HepG2 (cell line): ENCODE data around the gene IMMT. TPM values are rescaled to one million over a fixed set of nuclear protein-coding genes. Genes with fewer than 3 reads are reported as not detected.

Experiments used
- ATAC-seq: fragments of 200-7000 bp; cut with Tn5 transposase; 3 replicates; pipeline ENCODE4 v1.9.1; 2020; ENCODE audit warnings: mild to moderate bottlenecking, moderate library complexity
- BruUV-seq: library from RNA; stranded (reverse); fragments of 400-500 nt; replicated peaks from 2 replicates; lab custom pipeline; 2021; lab: Mats Ljungman, UMichigan
- CTCF ChIA-PET: fragments of 300-600 bp; formaldehyde crosslinking; extraction: SDS; loops from one replicate; lab custom pipeline; 2021; ENCODE audit warnings: low total read pairs, inconsistent platforms, low intra/inter-chr PET ratio; lab: Yijun Ruan, JAX
- POLR2A ChIA-PET: fragments of 350-600 bp; sonication (Branson Sonifier 250); formaldehyde crosslinking; loops from one replicate; lab custom pipeline; 2020; ENCODE audit warnings: antibody characterized with exemption, inconsistent platforms; lab: Yijun Ruan, JAX
- DNase-seq: peaks from one replicate; pipeline ENCODE4 v3.0.0-alpha.2; 2015; ENCODE audit warnings: low spot score
- FAIRE-seq: peaks from 3 replicates; lab custom pipeline; 2011; peaks lifted over from hg19 to GRCh38; lab: Jason Lieb, UNC
- H2AFZ ChIP-seq: one replicate; pipeline ENCODE4 v1.6.1; 2011; ENCODE audit warnings: low read length, inconsistent platforms
- H3K27ac ChIP-seq: fragments of 300-600 bp; 3 replicates; pipeline ENCODE4 v1.8.0; 2011; ENCODE audit warnings: mixed run types, mild to moderate bottlenecking, mixed read lengths, low read length, inconsistent platforms; ENCODE audit not compliant: insufficient read depth; ENCODE audit errors: extremely low read length
- H3K27me3 ChIP-seq, 2 experiments: fragments of 200-600 bp in 1 of 2; 2 replicates in 1 of 2; 3 replicates in 1 of 2; pipeline versions ENCODE4 v1.6.0 to v1.8.0; 2011; ENCODE audit warnings: low read length in 2 of 2, mild to moderate bottlenecking in 2 of 2, moderate library complexity in 2 of 2, inconsistent platforms in 1 of 2; ENCODE audit not compliant: insufficient read depth in 2 of 2, control insufficient read depth in 1 of 2
- H3K36me3 ChIP-seq, 2 experiments: fragments of 200-600 bp in 1 of 2; replicated peaks in 1 of 2; 2 replicates in 1 of 2; 3 replicates in 1 of 2; pipeline versions ENCODE4 v1.5.1 to v1.8.0; 2011; ENCODE audit warnings: low read length in 2 of 2, inconsistent platforms in 1 of 2; ENCODE audit not compliant: insufficient read depth in 2 of 2, control insufficient read depth in 1 of 2
- H3K4me1 ChIP-seq: 2 replicates; pipeline ENCODE4 v1.5.1; 2012; ENCODE audit warnings: low read length, inconsistent platforms; ENCODE audit not compliant: insufficient read depth
- H3K4me2 ChIP-seq: 2 replicates; pipeline ENCODE4 v1.6.0; 2011; ENCODE audit warnings: low read depth, low read length, inconsistent platforms
- H3K4me3 ChIP-seq, 3 experiments: fragments of 200-600 bp in 1 of 3; sonication (generic), shearing (Covaris generic) in 1 of 3; replicated peaks in 1 of 3; 2 replicates each; pipeline ENCODE4 v1.5.1; 2011 to 2016; ENCODE audit warnings: low read length in 3 of 3, inconsistent platforms in 2 of 3, low read depth in 2 of 3, mild to moderate bottlenecking in 2 of 3, control low read depth in 1 of 3, mixed read lengths in 1 of 3; ENCODE audit not compliant: insufficient read depth in 1 of 3
- H3K79me2 ChIP-seq: one replicate; pipeline ENCODE4 v1.6.1; 2011; ENCODE audit warnings: low read length, inconsistent platforms; ENCODE audit not compliant: insufficient read depth
- H3K9ac ChIP-seq: 2 replicates; pipeline ENCODE4 v1.6.0; 2011; ENCODE audit warnings: mild to moderate bottlenecking, low read depth, low read length, inconsistent platforms; ENCODE audit not compliant: insufficient read depth
- H3K9me3 ChIP-seq: 2 replicates; pipeline ENCODE4 v1.5.1; 2012; ENCODE audit warnings: mild to moderate bottlenecking, low read length
- H4K20me1 ChIP-seq: 2 replicates; pipeline ENCODE4 v1.6.0; 2011; ENCODE audit warnings: inconsistent platforms, mild to moderate bottlenecking, low read length, moderate library complexity; ENCODE audit not compliant: insufficient read depth
- GPN1 ChIP-seq: sonication (generic); formaldehyde crosslinking; IDR thresholded peaks from 2 replicates; pipeline ENCODE4 v1.5.1; 2020; ENCODE audit warnings: missing genetic modification reagents, borderline replicate concordance
- GTF3A ChIP-seq: sonication (generic); formaldehyde crosslinking; conservative IDR thresholded peaks from 2 replicates; pipeline ENCODE4 v1.4.0; 2020; ENCODE audit warnings: mild to moderate bottlenecking, missing genetic modification reagents
- HOXA9 ChIP-seq: sonication (generic); formaldehyde crosslinking; IDR thresholded peaks from 2 replicates; pipeline ENCODE4 v1.8.1; 2022; ENCODE audit warnings: missing genetic modification reagents, mild to moderate bottlenecking, moderate library complexity, borderline replicate concordance
- NBN ChIP-seq: fragments of 450-650 bp; conservative IDR thresholded peaks from 2 replicates; pipeline ENCODE4 v1.6.1; 2017
- PCBP2 ChIP-seq: fragments of 200-400 bp; formaldehyde crosslinking; optimal IDR thresholded peaks from 2 replicates; pipeline ENCODE3; 2018; ENCODE audit warnings: low read length, low read depth; ENCODE audit not compliant: poor library complexity, severe bottlenecking
- PHB2 ChIP-seq: fragments of 450-650 bp; IDR thresholded peaks from 2 replicates; pipeline ENCODE4 v1.6.1; 2018; ENCODE audit not compliant: partially characterized antibody
- RORA ChIP-seq: sonication (generic); formaldehyde crosslinking; IDR thresholded peaks from 2 replicates; pipeline ENCODE4 v1.5.0; 2020; ENCODE audit warnings: mild to moderate bottlenecking, missing genetic modification reagents, moderate library complexity
- SRY ChIP-seq: sonication (generic); formaldehyde crosslinking; IDR thresholded peaks from 2 replicates; pipeline ENCODE4 v1.8.0; 2022; ENCODE audit warnings: mild to moderate bottlenecking, missing genetic modification reagents
- SUZ12 ChIP-seq: fragments of 150-350 bp; IDR thresholded peaks from 2 replicates; pipeline ENCODE4 v1.6.1; 2014; ENCODE audit warnings: low read depth, low read length
- TBL1XR1 ChIP-seq: fragments of 150-350 bp; IDR thresholded peaks from 2 replicates; pipeline ENCODE4 v1.6.1; 2014; ENCODE audit warnings: borderline replicate concordance, low read length; ENCODE audit not compliant: partially characterized antibody
- ZNF776 ChIP-seq: sonication (generic); formaldehyde crosslinking; IDR thresholded peaks from 2 replicates; pipeline ENCODE4 v1.4.0; 2020; ENCODE audit warnings: mild to moderate bottlenecking, missing genetic modification reagents
- WGBS: methylation state at CpG from one replicate; pipeline ENCODE4 v1.1.6; 2017; ENCODE audit warnings: low lambda C conversion rate; 5-methylcytosine and 5-hydroxymethylcytosine counted together
- in situ Hi-C: cut with HindIII; loops from 2 replicates; pipeline ENCODE4 v1.10.0; 2017; ENCODE audit warnings: low pct_unique_long_range_greater_than_20kb; ENCODE audit not compliant: extremely low pct_ligation_motif_present
- intact Hi-C: fragments of 100-400 bp; cut with micrococcal nuclease; formaldehyde crosslinking; loops from one replicate; pipeline ENCODE4 v1.10.0; 2022; ENCODE audit not compliant: unreplicated experiment
- polyA plus RNA-seq, 8 experiments: library from polyadenylated mRNA; depleted of rRNA in 3 of 8; stranded (reverse) in 7 of 8; unstranded in 1 of 8; fragments of >200 nt; fragmentation: Illumina TruSeq in 4 of 8; extraction: Trizol in 4 of 8; gene quantifications; 2 replicates each; pipeline versions ENCODE4 v1.2.1 to v1.2.3, GENCODE V29; 2011 to 2016; ENCODE audit warnings: low read depth in 4 of 8, missing spikeins in 1 of 8, mixed read lengths in 1 of 8; ENCODE audit not compliant: insufficient read depth in 1 of 8
- total RNA-seq, 5 experiments: library from RNA; depleted of rRNA; stranded (reverse); fragments of >200 nt; fragmentation: Illumina TruSeq; extraction: Trizol; gene quantifications; 2 replicates each; pipeline ENCODE4 v1.2.3, GENCODE V29; 2016; ENCODE audit warnings: low read depth in 1 of 5
- TF ChIP-seq, protein P1 (sequence below): sonication (generic); formaldehyde crosslinking; IDR thresholded peaks from 2 replicates; pipeline ENCODE4 v1.5.1; 2020; ENCODE audit warnings: mild to moderate bottlenecking, moderate library complexity, missing genetic modification reagents
- TF ChIP-seq, protein P2 (sequence below): sonication (generic); formaldehyde crosslinking; IDR thresholded peaks from 2 replicates; pipeline ENCODE4 v1.4.0; 2020; ENCODE audit warnings: missing genetic modification reagents
- TF ChIP-seq, protein P3 (sequence below): sonication (generic); formaldehyde crosslinking; IDR thresholded peaks from 2 replicates; pipeline ENCODE4 v1.8.0; 2022; ENCODE audit warnings: missing genetic modification reagents, mild to moderate bottlenecking, moderate library complexity, borderline replicate concordance
- TF ChIP-seq, protein P4 (sequence below): sonication (generic); formaldehyde crosslinking; IDR thresholded peaks from 2 replicates; pipeline ENCODE4 v1.8.0; 2022; ENCODE audit warnings: missing genetic modification reagents, mild to moderate bottlenecking, borderline replicate concordance

IMMT gene
- total and polyA plus RNA-seq, 2 of the 13 experiments (the other 11 are each of a cell fraction or from before 2014, with no cell fraction given), result 63.5 to 119 TPM

DNA sequence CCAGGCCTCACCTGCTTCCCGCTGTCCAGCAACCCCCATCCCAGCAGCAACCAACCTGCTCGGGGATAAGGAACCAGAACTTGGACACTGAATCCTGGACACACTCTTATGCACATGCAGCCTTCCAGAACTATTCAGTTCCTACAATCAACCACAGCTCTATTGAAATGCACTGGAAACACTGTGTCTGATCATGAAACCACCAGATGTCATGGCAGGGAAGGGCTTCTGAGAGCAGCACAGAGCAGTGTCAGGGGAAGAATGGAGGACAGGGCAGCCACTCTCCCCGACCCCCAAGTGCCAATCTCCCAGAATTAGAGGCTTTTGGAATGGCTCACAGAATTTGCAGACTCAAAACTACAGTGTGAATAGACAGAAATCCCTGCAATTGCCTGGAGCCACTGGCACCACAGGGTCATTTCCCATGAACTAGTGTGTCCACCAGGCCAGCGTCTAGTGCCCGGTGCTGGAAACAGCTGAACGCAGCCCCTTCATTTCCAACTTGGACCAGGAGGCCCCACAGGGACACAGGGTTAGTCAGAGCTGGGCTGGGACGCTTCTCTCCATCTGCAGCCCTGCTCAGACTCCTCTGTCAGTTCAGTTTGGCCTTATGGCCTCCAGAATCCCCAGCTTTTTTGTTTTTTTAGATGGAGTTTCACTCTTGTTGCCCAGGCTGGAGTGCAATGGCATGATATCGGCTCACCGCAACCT lies 29.5 kb upstream of the IMMT start (continued):
- TF ChIP-seq GPN1 (CRISPR knock-in tag), result no peak

DNA sequence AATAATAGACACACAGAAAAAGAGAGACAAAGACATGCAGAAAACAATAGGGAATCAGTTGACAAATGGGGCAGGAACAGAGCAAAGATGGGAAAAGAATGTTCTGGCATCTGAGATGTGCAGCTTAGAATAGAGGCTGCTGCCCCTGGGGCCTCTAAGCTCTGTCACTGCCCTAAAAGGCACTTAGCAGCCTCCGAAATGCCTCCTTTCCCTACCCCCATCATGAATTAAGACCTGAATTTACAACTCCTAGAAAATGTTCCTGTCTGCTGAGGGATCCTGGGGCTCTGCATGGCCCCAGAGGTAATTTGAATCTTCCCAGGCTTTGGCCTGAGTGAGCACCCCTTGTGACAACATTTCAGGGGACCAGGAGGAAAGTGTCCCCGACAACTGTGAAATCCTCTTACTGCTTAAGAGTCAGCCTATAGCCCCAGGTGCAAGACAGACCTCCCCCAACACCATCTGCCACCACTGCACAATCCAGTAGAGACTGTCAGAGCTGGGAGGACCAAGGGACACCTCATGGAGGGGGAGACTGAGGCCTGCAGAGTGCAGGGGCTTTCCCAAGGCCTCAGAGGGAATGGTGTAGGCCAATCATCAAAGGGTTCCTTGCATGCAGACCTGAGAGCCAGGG lies 28.8 kb upstream of the IMMT start:
- ChIA-PET POLR2A (no interaction called here), CTCF (no interaction called here)
- Histone ChIP-seq H3K4me3 (no peak overlapping the region), H2AFZ (no peak overlapping the region), H3K9ac (no peak overlapping the region), H3K9me3 (no peaks in the 10 kb centered on the region), H3K27ac (no peak overlapping the region), H3K4me1 (peaks cover 30% of the 10 kb centered on the region), H4K20me1 (no peaks in the 10 kb centered on the region), H3K4me2 (no peak overlapping the region), H3K79me2 (no peaks in the 10 kb centered on the region), H3K27me3 (peaks cover 4 to 18% of the 10 kb centered on the region in 2 experiments; a peak in 2 of 5 replicates), H3K36me3 (no peaks in the 10 kb centered on the region)
- FAIRE-seq, result no peak
- in situ Hi-C loops, result loop anchor here (5.0 kb wide), 1 partner anchor 148 kb away; no protein-coding TSS in a partner anchor
- intact Hi-C loops, result no loop called here
- WGBS, result 27% methylated on average over 2 of the region's 2 CpGs
- no peak for DNase-seq
- no TSS peak for BruUV-seq
- ATAC-seq, result no peak
- TF ChIP-seq PHB2 (no peak), TBL1XR1 (no peak), RORA (CRISPR knock-in tag) (no peak), ZNF776 (CRISPR knock-in tag) (no peak), GTF3A (CRISPR knock-in tag) (no peak), PCBP2 (no peak), SUZ12 (no peak), SRY (no peak), HOXA9 (CRISPR knock-in tag) (no peak), NBN (no peak)
- TF ChIP-seq, protein P1, sequence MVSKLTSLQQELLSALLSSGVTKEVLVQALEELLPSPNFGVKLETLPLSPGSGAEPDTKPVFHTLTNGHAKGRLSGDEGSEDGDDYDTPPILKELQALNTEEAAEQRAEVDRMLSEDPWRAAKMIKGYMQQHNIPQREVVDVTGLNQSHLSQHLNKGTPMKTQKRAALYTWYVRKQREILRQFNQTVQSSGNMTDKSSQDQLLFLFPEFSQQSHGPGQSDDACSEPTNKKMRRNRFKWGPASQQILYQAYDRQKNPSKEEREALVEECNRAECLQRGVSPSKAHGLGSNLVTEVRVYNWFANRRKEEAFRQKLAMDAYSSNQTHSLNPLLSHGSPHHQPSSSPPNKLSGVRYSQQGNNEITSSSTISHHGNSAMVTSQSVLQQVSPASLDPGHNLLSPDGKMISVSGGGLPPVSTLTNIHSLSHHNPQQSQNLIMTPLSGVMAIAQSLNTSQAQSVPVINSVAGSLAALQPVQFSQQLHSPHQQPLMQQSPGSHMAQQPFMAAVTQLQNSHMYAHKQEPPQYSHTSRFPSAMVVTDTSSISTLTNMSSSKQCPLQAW, result no peak
- TF ChIP-seq, protein P2, sequence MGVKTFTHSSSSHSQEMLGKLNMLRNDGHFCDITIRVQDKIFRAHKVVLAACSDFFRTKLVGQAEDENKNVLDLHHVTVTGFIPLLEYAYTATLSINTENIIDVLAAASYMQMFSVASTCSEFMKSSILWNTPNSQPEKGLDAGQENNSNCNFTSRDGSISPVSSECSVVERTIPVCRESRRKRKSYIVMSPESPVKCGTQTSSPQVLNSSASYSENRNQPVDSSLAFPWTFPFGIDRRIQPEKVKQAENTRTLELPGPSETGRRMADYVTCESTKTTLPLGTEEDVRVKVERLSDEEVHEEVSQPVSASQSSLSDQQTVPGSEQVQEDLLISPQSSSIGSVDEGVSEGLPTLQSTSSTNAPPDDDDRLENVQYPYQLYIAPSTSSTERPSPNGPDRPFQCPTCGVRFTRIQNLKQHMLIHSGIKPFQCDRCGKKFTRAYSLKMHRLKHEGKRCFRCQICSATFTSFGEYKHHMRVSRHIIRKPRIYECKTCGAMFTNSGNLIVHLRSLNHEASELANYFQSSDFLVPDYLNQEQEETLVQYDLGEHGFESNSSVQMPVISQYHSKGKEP (CRISPR knock-in tag), result no peak
- TF ChIP-seq, protein P3, sequence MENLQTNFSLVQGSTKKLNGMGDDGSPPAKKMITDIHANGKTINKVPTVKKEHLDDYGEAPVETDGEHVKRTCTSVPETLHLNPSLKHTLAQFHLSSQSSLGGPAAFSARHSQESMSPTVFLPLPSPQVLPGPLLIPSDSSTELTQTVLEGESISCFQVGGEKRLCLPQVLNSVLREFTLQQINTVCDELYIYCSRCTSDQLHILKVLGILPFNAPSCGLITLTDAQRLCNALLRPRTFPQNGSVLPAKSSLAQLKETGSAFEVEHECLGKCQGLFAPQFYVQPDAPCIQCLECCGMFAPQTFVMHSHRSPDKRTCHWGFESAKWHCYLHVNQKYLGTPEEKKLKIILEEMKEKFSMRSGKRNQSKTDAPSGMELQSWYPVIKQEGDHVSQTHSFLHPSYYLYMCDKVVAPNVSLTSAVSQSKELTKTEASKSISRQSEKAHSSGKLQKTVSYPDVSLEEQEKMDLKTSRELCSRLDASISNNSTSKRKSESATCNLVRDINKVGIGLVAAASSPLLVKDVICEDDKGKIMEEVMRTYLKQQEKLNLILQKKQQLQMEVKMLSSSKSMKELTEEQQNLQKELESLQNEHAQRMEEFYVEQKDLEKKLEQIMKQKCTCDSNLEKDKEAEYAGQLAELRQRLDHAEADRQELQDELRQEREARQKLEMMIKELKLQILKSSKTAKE (CRISPR knock-in tag), result no peak
- TF ChIP-seq, protein P4, sequence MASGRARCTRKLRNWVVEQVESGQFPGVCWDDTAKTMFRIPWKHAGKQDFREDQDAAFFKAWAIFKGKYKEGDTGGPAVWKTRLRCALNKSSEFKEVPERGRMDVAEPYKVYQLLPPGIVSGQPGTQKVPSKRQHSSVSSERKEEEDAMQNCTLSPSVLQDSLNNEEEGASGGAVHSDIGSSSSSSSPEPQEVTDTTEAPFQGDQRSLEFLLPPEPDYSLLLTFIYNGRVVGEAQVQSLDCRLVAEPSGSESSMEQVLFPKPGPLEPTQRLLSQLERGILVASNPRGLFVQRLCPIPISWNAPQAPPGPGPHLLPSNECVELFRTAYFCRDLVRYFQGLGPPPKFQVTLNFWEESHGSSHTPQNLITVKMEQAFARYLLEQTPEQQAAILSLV (CRISPR knock-in tag), result no peak
